H1 (cell line): ENCODE results near the gene QSOX1. TPM values are rescaled to one million over a fixed set of nuclear protein-coding genes. Genes with fewer than 3 reads are reported as not detected.

Source experiments
- CTCF ChIA-PET: fragments of 300-600 bp; sonication (Branson Sonifier 250); formaldehyde crosslinking; loops from one replicate; lab custom pipeline; 2021; ENCODE audit not compliant: partially characterized antibody; lab: Charles Lee
- POLR2A ChIA-PET: fragments of 300-600 bp; sonication (Branson Sonifier 250); formaldehyde crosslinking; loops from one replicate; lab custom pipeline; 2021; ENCODE audit warnings: inconsistent platforms; ENCODE audit not compliant: partially characterized antibody; lab: Charles Lee
- DNase-seq, 2 experiments: peaks; one replicate each; pipeline versions ENCODE4 v3.0.0 to v3.0.0-alpha.2; 2010 to 2022; ENCODE audit warnings: low spot score in 2 of 2, low read depth in 1 of 2, mixed read lengths in 1 of 2
- FAIRE-seq: peaks from 2 replicates; lab custom pipeline; 2011; peaks lifted over from hg19 to GRCh38; lab: Jason Lieb, UNC
- H2AFZ ChIP-seq: 2 replicates; pipeline ENCODE4 v1.8.1; 2012; ENCODE audit warnings: low read length, inconsistent platforms
- H2AK5ac ChIP-seq: 2 replicates; pipeline ENCODE4 v1.6.1; 2013; ENCODE audit warnings: low read depth, low read length
- H2BK120ac ChIP-seq: replicated peaks from 2 replicates; pipeline ENCODE3; 2013; ENCODE audit warnings: low read depth, low read length, inconsistent platforms
- H2BK12ac ChIP-seq: 2 replicates; pipeline ENCODE4 v1.6.1; 2013; ENCODE audit warnings: low read depth, low read length
- H2BK15ac ChIP-seq: 2 replicates; pipeline ENCODE4 v1.6.1; 2013; ENCODE audit warnings: low read length
- H2BK20ac ChIP-seq: 2 replicates; pipeline ENCODE4 v1.6.1; 2013; ENCODE audit warnings: low read length
- H2BK5ac ChIP-seq: 2 replicates; pipeline ENCODE4 v1.6.1; 2013; ENCODE audit warnings: low read depth, low read length
- H3K14ac ChIP-seq: 2 replicates; pipeline ENCODE4 v1.6.1; 2013; ENCODE audit warnings: inconsistent platforms; ENCODE audit not compliant: insufficient read length
- H3K18ac ChIP-seq: 2 replicates; pipeline ENCODE4 v1.6.1; 2013; ENCODE audit warnings: low read length; ENCODE audit errors: extremely low read depth
- H3K23ac ChIP-seq: 2 replicates; pipeline ENCODE4 v1.6.1; 2013; ENCODE audit warnings: inconsistent platforms; ENCODE audit not compliant: insufficient read length
- H3K23me2 ChIP-seq: 2 replicates; pipeline ENCODE4 v1.6.1; 2013; ENCODE audit warnings: low read depth, low read length
- H3K27ac ChIP-seq: 2 replicates; pipeline ENCODE4 v1.6.1; 2011; ENCODE audit warnings: low read depth, low read length, inconsistent platforms
- H3K27me3 ChIP-seq, 4 experiments: replicated peaks in 1 of 4; 1 replicate in 1 of 4; 2 replicates in 3 of 4; pipeline versions ENCODE4 v1.6.1 to v1.8.1; 2011 to 2013; ENCODE audit warnings: low read length in 3 of 4, mild to moderate bottlenecking in 3 of 4, inconsistent platforms in 2 of 4, mixed read lengths in 2 of 4, moderate library complexity in 1 of 4; ENCODE audit not compliant: control insufficient read depth in 3 of 4, insufficient read depth in 3 of 4; ENCODE audit errors: extremely low read depth in 1 of 4
- H3K36me3 ChIP-seq, 4 experiments: 2 replicates each; pipeline versions ENCODE4 v1.6.1 to v1.8.1; 2011 to 2013; ENCODE audit warnings: mild to moderate bottlenecking in 4 of 4, low read length in 3 of 4, moderate library complexity in 2 of 4, control low read depth in 1 of 4, inconsistent platforms in 1 of 4; ENCODE audit not compliant: insufficient read depth in 4 of 4, control insufficient read depth in 2 of 4
- H3K4ac ChIP-seq: replicated peaks from 2 replicates; pipeline ENCODE3; 2013; ENCODE audit warnings: low read length, low read depth, mixed read lengths, inconsistent platforms; ENCODE audit not compliant: insufficient read length
- H3K4me1 ChIP-seq, 4 experiments: replicated peaks in 1 of 4; 1 replicate in 1 of 4; 2 replicates in 3 of 4; pipeline versions ENCODE4 v1.6.1 to v1.8.1; 2011 to 2013; ENCODE audit warnings: low read length in 3 of 4, inconsistent platforms in 2 of 4, mixed read lengths in 1 of 4; ENCODE audit not compliant: insufficient read depth in 4 of 4, control insufficient read depth in 3 of 4
- H3K4me2 ChIP-seq, 2 experiments: 2 replicates each; pipeline versions ENCODE4 v1.6.1 to v1.8.1; 2011 to 2013; ENCODE audit warnings: low read depth in 2 of 2, low read length in 2 of 2, control low read depth in 1 of 2, inconsistent platforms in 1 of 2, mild to moderate bottlenecking in 1 of 2; ENCODE audit not compliant: insufficient read depth in 1 of 2
- H3K4me3 ChIP-seq, 4 experiments: fragments of 200-600, 300-600 bp in 1 of 4; sonication (generic), shearing (Covaris generic), sonication (Bioruptor Twin) in 1 of 4; 2 replicates each; pipeline versions ENCODE4 v1.5.1 to v1.8.1; 2011 to 2016; ENCODE audit warnings: low read length in 4 of 4, low read depth in 3 of 4, control low read depth in 2 of 4, inconsistent platforms in 2 of 4, mild to moderate bottlenecking in 2 of 4, mixed read lengths in 1 of 4, moderate library complexity in 1 of 4; ENCODE audit not compliant: insufficient read depth in 2 of 4; ENCODE audit errors: extremely low read depth in 1 of 4
- H3K56ac ChIP-seq: replicated peaks from 2 replicates; pipeline ENCODE3; 2013; ENCODE audit warnings: low read depth, mild to moderate bottlenecking, mixed read lengths, low read length, inconsistent platforms; ENCODE audit not compliant: insufficient read length
- H3K79me1 ChIP-seq: 2 replicates; pipeline ENCODE4 v1.6.1; 2013; ENCODE audit warnings: low read depth, low read length, control low read depth
- H3K79me2 ChIP-seq, 2 experiments: 2 replicates each; pipeline versions ENCODE4 v1.6.1 to v1.8.1; 2012 to 2013; ENCODE audit warnings: low read length in 2 of 2, mild to moderate bottlenecking in 2 of 2, inconsistent platforms in 1 of 2; ENCODE audit not compliant: insufficient read depth in 2 of 2, control insufficient read depth in 1 of 2
- H3K9ac ChIP-seq, 4 experiments: replicated peaks in 1 of 4; 1 replicate in 1 of 4; 2 replicates in 3 of 4; pipeline versions ENCODE4 v1.6.1 to v1.8.1; 2011 to 2013; ENCODE audit warnings: low read depth in 3 of 4, low read length in 3 of 4, control low read depth in 2 of 4, mild to moderate bottlenecking in 2 of 4, moderate library complexity in 2 of 4, inconsistent platforms in 1 of 4; ENCODE audit errors: extremely low read depth in 1 of 4
- H3K9me3 ChIP-seq, 2 experiments: 2 replicates each; pipeline versions ENCODE4 v1.6.1 to v1.8.1; 2012 to 2013; ENCODE audit warnings: mild to moderate bottlenecking in 2 of 2, moderate library complexity in 2 of 2, control low read depth in 1 of 2, inconsistent platforms in 1 of 2, low read depth in 1 of 2, low read length in 1 of 2, mixed read lengths in 1 of 2; ENCODE audit not compliant: insufficient read depth in 2 of 2
- H4K20me1 ChIP-seq, 2 experiments: replicated peaks in 1 of 2; 2 replicates each; pipeline versions ENCODE3 to v1.8.1; 2011 to 2013; ENCODE audit warnings: inconsistent platforms in 2 of 2, low read length in 2 of 2, mild to moderate bottlenecking in 1 of 2; ENCODE audit not compliant: insufficient read depth in 2 of 2, control insufficient read depth in 1 of 2
- H4K5ac ChIP-seq: 2 replicates; pipeline ENCODE4 v1.6.1; 2013; ENCODE audit warnings: low read length, low read depth, mixed read lengths, inconsistent platforms; ENCODE audit not compliant: insufficient read length
- H4K8ac ChIP-seq: 2 replicates; pipeline ENCODE4 v1.8.0; 2013; ENCODE audit warnings: mild to moderate bottlenecking, moderate library complexity, low read length, inconsistent platforms; ENCODE audit not compliant: insufficient read depth; ENCODE audit errors: extremely low read depth
- H4K91ac ChIP-seq: replicated peaks from 2 replicates; pipeline ENCODE3; 2013; ENCODE audit warnings: low read length, mixed read lengths, inconsistent platforms; ENCODE audit not compliant: insufficient read length
- BRCA1 ChIP-seq: IDR thresholded peaks from 2 replicates; pipeline ENCODE4 v1.6.1; 2012; ENCODE audit warnings: low read depth, low read length, improper control_type of control experiment
- HDAC2 ChIP-seq, 2 experiments: fragments of 300-600 bp in 1 of 2; sonication (generic) in 1 of 2; IDR thresholded peaks; 2 replicates each; pipeline ENCODE4 v1.6.1; 2011 to 2012; ENCODE audit warnings: low read depth in 2 of 2, low read length in 2 of 2, mild to moderate bottlenecking in 2 of 2, moderate library complexity in 2 of 2, borderline replicate concordance in 1 of 2, inconsistent platforms in 1 of 2
- MAX ChIP-seq: IDR thresholded peaks from 2 replicates; pipeline ENCODE4 v1.6.1; 2012; ENCODE audit warnings: inconsistent platforms
- NRF1 ChIP-seq: IDR thresholded peaks from 2 replicates; pipeline ENCODE4 v1.6.1; 2011; ENCODE audit warnings: mild to moderate bottlenecking, low read depth, low read length, improper control_type of control experiment
- RBBP5 ChIP-seq: IDR thresholded peaks from 2 replicates; pipeline ENCODE4 v1.7.1; 2012; ENCODE audit warnings: low read depth, mild to moderate bottlenecking, inconsistent platforms, low read length, moderate library complexity, borderline replicate concordance
- SIRT6 ChIP-seq: IDR thresholded peaks from one replicate; pipeline ENCODE4 v1.7.1; 2012; ENCODE audit warnings: low read length, inconsistent platforms
- SP1 ChIP-seq: IDR thresholded peaks from 2 replicates; pipeline ENCODE4 v1.6.1; 2011; ENCODE audit warnings: low read depth, low read length
- SUZ12 ChIP-seq: fragments of 200-600 bp; sonication (generic); IDR thresholded peaks from 2 replicates; pipeline ENCODE4 v1.6.1; 2012; ENCODE audit warnings: mild to moderate bottlenecking, inconsistent platforms, low read length, moderate library complexity, mixed read lengths
- WGBS, 2 experiments: shearing (Covaris generic) in 1 of 2; methylation state at CpG; one replicate each; pipeline versions ENCODE4 v1.1.6 to v1.1.7; 2013 to 2015; ENCODE audit warnings: low lambda C conversion rate in 2 of 2, mixed read lengths in 2 of 2, inconsistent platforms in 1 of 2, low coverage in 1 of 2, missing lambda C conversion rate in 1 of 2; ENCODE audit not compliant: insufficient replicate concordance in 2 of 2, insufficient coverage in 1 of 2, insufficient read length in 1 of 2; ENCODE audit errors: extremely low coverage in 1 of 2, missing lambda C conversion rate in 1 of 2; 5-methylcytosine and 5-hydroxymethylcytosine counted together
- polyA plus RNA-seq, 7 experiments: library from polyadenylated mRNA; depleted of rRNA in 3 of 7; stranded (reverse) in 5 of 7; unstranded in 2 of 7; fragments of >200 nt in 5 of 7; fragments of 200-250 nt in 2 of 7; gene quantifications; 1 replicate in 5 of 7; 2 replicates in 1 of 7; 4 replicates in 1 of 7; pipeline versions ENCODE4 v1.2.1 to v1.2.3, GENCODE V29; 2011 to 2013; ENCODE audit warnings: missing spikeins in 2 of 7, mixed read lengths in 2 of 7
- total RNA-seq: library from RNA; stranded (reverse); fragmentation: NEBNext Ultra II Directional; extraction: Animal tissue kit (Norgen Biotek cat#: 25700); gene quantifications from 2 replicates; pipeline ENCODE4 v1.2.1, GENCODE V29; 2021

Gene QSOX1
- total and polyA plus RNA-seq, 2 of the 8 experiments (the other 6 are each of a cell fraction or from before 2014, with no cell fraction given): 97.7 to 123 TPM

DNA sequence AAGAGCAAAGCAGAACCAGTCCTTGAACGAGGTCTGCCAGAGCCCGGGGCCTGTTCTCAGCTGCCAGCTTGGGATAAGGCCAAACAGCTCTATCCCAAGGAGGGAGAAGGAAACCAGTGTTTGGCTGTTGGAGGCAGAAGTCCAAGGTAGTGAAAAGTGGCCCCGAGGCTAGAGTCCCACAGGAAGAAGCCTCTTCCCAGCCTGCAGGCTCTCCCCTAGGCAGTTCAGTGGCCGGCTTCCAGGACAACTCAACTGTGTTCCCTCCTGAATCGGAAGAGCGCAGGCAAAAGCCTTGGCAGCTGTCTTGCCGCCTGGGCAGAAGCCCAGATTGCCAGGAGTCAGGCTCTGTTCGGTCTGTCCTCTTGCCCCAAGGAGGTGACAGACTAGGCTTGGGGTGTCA is 19.3 kb downstream of the QSOX1 start:
- no peaks in the 10 kb centered on the region; a peak in 2 of 8 replicates for H3K36me3 ChIP-seq
- no peak overlapping the region for H3K56ac ChIP-seq
- H2BK5ac ChIP-seq: no peak overlapping the region
- no peak overlapping the region for H3K9ac ChIP-seq
- H3K4me2 ChIP-seq: no peak overlapping the region
- no peak overlapping the region for H3K18ac ChIP-seq
- TF ChIP-seq MAX: no peak
- no peak for TF ChIP-seq SIRT6
- no peak for TF ChIP-seq HDAC2 (IDR thresholded peaks at IDR 0.05; ENCODE audit: borderline replicate concordance in 1 of 2, low read depth in 2 of 2, low read length in 2 of 2)
- TF ChIP-seq SUZ12: no peak
- no peak for TF ChIP-seq BRCA1
- TF ChIP-seq RBBP5: no peak
- no peak for TF ChIP-seq NRF1
- TF ChIP-seq SP1: no peak
- TF ChIP-seq, all 59 proteins: peak for 0
- H3K79me1 ChIP-seq: peaks cover 6% of the 10 kb centered on the region
- no peak overlapping the region for H2BK20ac ChIP-seq
- FAIRE-seq (no peak), DNase-seq (no peak)
- no peak overlapping the region for H3K4ac ChIP-seq
- H4K91ac ChIP-seq: no peak overlapping the region
- H3K23me2 ChIP-seq: no peaks in the 10 kb centered on the region
- no peak overlapping the region for H3K27ac ChIP-seq
- H2AFZ ChIP-seq: no peak overlapping the region
- no peak overlapping the region for H4K5ac ChIP-seq
- H4K8ac ChIP-seq: no peak overlapping the region
- WGBS, 2 experiments: 85% methylated on average over 8 of the region's 8 CpGs; no CpG with 5 or more reads in 1 of the 2 experiments
- H3K14ac ChIP-seq: no peak overlapping the region
- no peaks in the 10 kb centered on the region for H3K27me3 ChIP-seq
- H3K23ac ChIP-seq: no peak overlapping the region
- peaks cover 0 to 5% of the 10 kb centered on the region in 2 experiments for H4K20me1 ChIP-seq
- ChIA-PET CTCF (interaction anchor here (1.2 to 1.5 kb wide), 3 partner anchors 13 to 79 kb away, joined by 3 to 4 read pairs (median 3); no protein-coding TSS in a partner anchor), POLR2A (no interaction called here)
- H3K4me3 ChIP-seq: no peak overlapping the region
- H2BK12ac ChIP-seq: no peak overlapping the region
- no peaks in the 10 kb centered on the region for H3K79me2 ChIP-seq
- H2BK120ac ChIP-seq: no peak overlapping the region
- H3K9me3 ChIP-seq: no peaks in the 10 kb centered on the region
- H2AK5ac ChIP-seq: no peak overlapping the region
- no peak overlapping the region for H2BK15ac ChIP-seq
- H3K4me1 ChIP-seq: peaks cover 0 to 2% (median 0%) of the 10 kb centered on the region in 4 experiments; a peak in 2 of 7 replicates
